ENCODE results near the gene TFPT. TPM values are rescaled to one million over a fixed set of nuclear protein-coding genes. Genes with fewer than 3 reads are reported as not detected.

TFPT gene
- total and polyA plus RNA-seq, 2 donors (not counting 1 experiment from before 2014, with no cell fraction given): 9.0 to 19.2 TPM

GRCh38 chr19:54129617-54129996, 14.2 kb upstream of the TFPT start:
- Histone ChIP-seq H3K27me3 (ENCODE audit: control insufficient read depth, insufficient read depth, low read length) (no peaks in the 10 kb centered on the region), H4K20me1 (ENCODE audit: control insufficient read depth, extremely low read depth, insufficient read depth, low read length) (no peaks in the 10 kb centered on the region), H3K36me3 (ENCODE audit: control insufficient read depth, insufficient read depth, low read length) (peaks cover 21% of the 10 kb centered on the region), H3K4me2 (ENCODE audit: extremely low read depth, insufficient read depth, low read length) (no peak overlapping the region), H3K4me3 (replicated peaks in 1 of 4; ENCODE audit: control extremely low read depth in 1 of 4, insufficient read depth in 1 of 4, low read depth in 3 of 4, low read length in 4 of 4) (no peak overlapping the region), H3K79me2 (ENCODE audit: control insufficient read depth, insufficient read depth, low read length) (no peaks in the 10 kb centered on the region), H2AFZ (ENCODE audit: low read length) (no peak overlapping the region), H3K9me3 (ENCODE audit: control insufficient read depth, insufficient read depth, low read depth, low read length) (no peaks in the 10 kb centered on the region), H3K27ac (ENCODE audit: insufficient read depth, low read length) (no peak overlapping the region), H3K4me1 (ENCODE audit: control insufficient read depth, extremely low read depth, insufficient read depth, low read length) (no peaks in the 10 kb centered on the region), H3K9ac (ENCODE audit: insufficient read depth, low read length) (no peak overlapping the region)
- DNase-seq (ENCODE audit: low read depth in 2 of 2): no peak
- TF ChIP-seq CTCF (conservative IDR thresholded peaks at IDR 0.05 in 1 of 2, IDR thresholded peaks at IDR 0.05 in 1 of 2; ENCODE audit: low read depth in 1 of 2, low read length in 2 of 2): no peak
- TF ChIP-seq EZH2 (IDR thresholded peaks at IDR 0.05; ENCODE audit: low read length, missing control alignments): no peak

- H3K9me3 ChIP-seq (ENCODE audit: control insufficient read depth, insufficient read depth, low read depth, low read length): no peaks in the 10 kb centered on the region
Observed at GRCh38 chr19:54128796-54129616, 13.5 kb upstream of the TFPT start.

GRCh38 chr19:54128441-54128725, 12.9 kb upstream of the TFPT start:
- no peak for DNase-seq (ENCODE audit: low read depth in 2 of 2)
- H3K36me3 ChIP-seq (ENCODE audit: control insufficient read depth, insufficient read depth, low read length): peaks cover 25% of the 10 kb centered on the region
- H3K79me2 ChIP-seq (ENCODE audit: control insufficient read depth, insufficient read depth, low read length): no peaks in the 10 kb centered on the region
- TF ChIP-seq CTCF (conservative IDR thresholded peaks at IDR 0.05 in 1 of 2, IDR thresholded peaks at IDR 0.05 in 1 of 2; ENCODE audit: low read depth in 1 of 2, low read length in 2 of 2) (no peak), EZH2 (IDR thresholded peaks at IDR 0.05; ENCODE audit: low read length, missing control alignments) (no peak)
- no peak overlapping the region for H3K27ac ChIP-seq (ENCODE audit: insufficient read depth, low read length)
- H3K4me2 ChIP-seq (ENCODE audit: extremely low read depth, insufficient read depth, low read length): no peak overlapping the region
- H3K4me3 ChIP-seq (replicated peaks in 1 of 4; ENCODE audit: control extremely low read depth in 1 of 4, insufficient read depth in 1 of 4, low read depth in 3 of 4, low read length in 4 of 4): no peak overlapping the region
- no peaks in the 10 kb centered on the region for H4K20me1 ChIP-seq (ENCODE audit: control insufficient read depth, extremely low read depth, insufficient read depth, low read length)
- no peak overlapping the region for H3K9ac ChIP-seq (ENCODE audit: insufficient read depth, low read length)
- H3K9me3 ChIP-seq (ENCODE audit: control insufficient read depth, insufficient read depth, low read depth, low read length): no peaks in the 10 kb centered on the region
- no peaks in the 10 kb centered on the region for H3K4me1 ChIP-seq (ENCODE audit: control insufficient read depth, extremely low read depth, insufficient read depth, low read length)
- H3K27me3 ChIP-seq (ENCODE audit: control insufficient read depth, insufficient read depth, low read length): no peaks in the 10 kb centered on the region
- no peak overlapping the region for H2AFZ ChIP-seq (ENCODE audit: low read length)

More at GRCh38 chr19:54128796-54129616, 13.5 kb upstream of the TFPT start:
- Histone ChIP-seq H3K79me2 (ENCODE audit: control insufficient read depth, insufficient read depth, low read length) (no peaks in the 10 kb centered on the region), H3K4me1 (ENCODE audit: control insufficient read depth, extremely low read depth, insufficient read depth, low read length) (no peaks in the 10 kb centered on the region), H3K27me3 (ENCODE audit: control insufficient read depth, insufficient read depth, low read length) (no peaks in the 10 kb centered on the region), H3K36me3 (ENCODE audit: control insufficient read depth, insufficient read depth, low read length) (peaks cover 21% of the 10 kb centered on the region), H2AFZ (ENCODE audit: low read length) (no peak overlapping the region), H3K9ac (ENCODE audit: insufficient read depth, low read length) (no peak overlapping the region), H3K4me2 (ENCODE audit: extremely low read depth, insufficient read depth, low read length) (no peak overlapping the region), H3K27ac (ENCODE audit: insufficient read depth, low read length) (no peak overlapping the region), H3K4me3 (replicated peaks in 1 of 4; ENCODE audit: control extremely low read depth in 1 of 4, insufficient read depth in 1 of 4, low read depth in 3 of 4, low read length in 4 of 4) (no peak overlapping the region), H4K20me1 (ENCODE audit: control insufficient read depth, extremely low read depth, insufficient read depth, low read length) (no peaks in the 10 kb centered on the region)
- no peak for DNase-seq (ENCODE audit: low read depth in 2 of 2)
- TF ChIP-seq EZH2 (IDR thresholded peaks at IDR 0.05; ENCODE audit: low read length, missing control alignments) (no peak), CTCF (conservative IDR thresholded peaks at IDR 0.05 in 1 of 2, IDR thresholded peaks at IDR 0.05 in 1 of 2; ENCODE audit: low read depth in 1 of 2, low read length in 2 of 2) (no peak)
